Ureter (tissue), 1 donor: ENCODE results near the gene FCRL6. TPM values are rescaled to one million over a fixed set of nuclear protein-coding genes. Genes with fewer than 3 reads are reported as not detected.

Source experiments
- DNase-seq: peaks from one replicate; pipeline ENCODE4 v3.0.0-alpha.2; 2020; ENCODE audit warnings: low spot score
- total RNA-seq: library from RNA; stranded (reverse); gene quantifications from one replicate; pipeline ENCODE4 v1.2.4, GENCODE V29; 2023
- donor health status: DM: yes; HTN: yes; CAD: no.

The FCRL6 gene
- total RNA-seq, result 0.49 TPM

- no peak for DNase-seq
These were observed at the start of gene FCRL6 for GRCh38 chr1:159802111-159802510. TSS of gene FCRL6 (plus strand) at chr1:159802360. CDS start at chr1:159802425, 65 bp downstream.

- DNase-seq, result no peak
These were observed 48.8 kb upstream of the FCRL6 start for GRCh38 chr1:159753386-159753785.

DNA sequence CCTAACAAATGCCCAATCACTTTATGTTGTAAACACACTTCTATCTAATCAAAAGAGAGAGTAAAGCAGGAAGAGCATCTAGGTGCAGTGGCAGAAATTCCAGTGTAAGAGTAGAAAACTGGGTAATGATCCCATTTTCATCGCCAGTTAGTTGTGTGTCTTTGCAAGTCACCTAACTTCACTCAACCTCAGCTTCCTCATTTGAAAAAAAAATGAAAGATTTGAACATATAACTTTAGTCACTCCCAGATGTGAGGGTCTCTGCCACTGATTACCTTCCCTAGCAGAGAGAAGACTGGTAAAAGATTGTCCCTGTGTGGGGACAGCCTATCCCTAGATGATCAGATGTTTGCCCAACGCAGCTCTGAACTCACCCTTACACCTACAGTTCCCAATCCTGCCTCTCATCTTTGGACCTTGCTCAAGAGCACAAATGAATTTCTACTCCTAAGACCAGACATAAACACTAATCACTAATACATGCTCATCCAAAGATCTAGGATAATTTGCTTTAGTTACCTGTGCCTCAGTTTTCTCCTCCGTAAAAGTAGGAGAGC, 46.6 kb upstream of the FCRL6 start:
- DNase-seq, result no peak

- DNase-seq, result no peak
These were observed 45.8 kb upstream of the FCRL6 start for GRCh38 chr1:159756397-159756796.

DNA sequence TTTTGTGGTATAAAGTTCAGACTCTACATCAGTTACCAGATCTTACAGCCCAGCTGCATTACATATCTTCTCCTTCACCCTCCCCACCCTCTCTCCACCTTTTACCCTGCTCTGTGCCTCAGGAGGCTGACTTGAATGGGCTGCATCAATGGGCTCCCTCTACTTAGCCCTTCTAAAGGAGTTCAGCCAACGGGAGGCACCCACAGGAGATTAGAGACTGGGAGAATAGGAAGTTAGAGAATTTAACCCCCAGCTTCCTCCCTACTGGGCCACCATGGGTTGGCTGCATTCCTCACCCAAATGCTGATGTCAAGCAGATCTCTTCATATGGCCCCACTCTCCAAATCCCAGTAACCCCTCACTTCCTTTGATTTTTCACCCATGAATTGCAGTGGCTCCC, 38.5 kb upstream of the FCRL6 start:
- no peak for DNase-seq

GRCh38 chr1:159765806-159766205, 36.4 kb upstream of the FCRL6 start:
- DNase-seq, result no peak

DNA sequence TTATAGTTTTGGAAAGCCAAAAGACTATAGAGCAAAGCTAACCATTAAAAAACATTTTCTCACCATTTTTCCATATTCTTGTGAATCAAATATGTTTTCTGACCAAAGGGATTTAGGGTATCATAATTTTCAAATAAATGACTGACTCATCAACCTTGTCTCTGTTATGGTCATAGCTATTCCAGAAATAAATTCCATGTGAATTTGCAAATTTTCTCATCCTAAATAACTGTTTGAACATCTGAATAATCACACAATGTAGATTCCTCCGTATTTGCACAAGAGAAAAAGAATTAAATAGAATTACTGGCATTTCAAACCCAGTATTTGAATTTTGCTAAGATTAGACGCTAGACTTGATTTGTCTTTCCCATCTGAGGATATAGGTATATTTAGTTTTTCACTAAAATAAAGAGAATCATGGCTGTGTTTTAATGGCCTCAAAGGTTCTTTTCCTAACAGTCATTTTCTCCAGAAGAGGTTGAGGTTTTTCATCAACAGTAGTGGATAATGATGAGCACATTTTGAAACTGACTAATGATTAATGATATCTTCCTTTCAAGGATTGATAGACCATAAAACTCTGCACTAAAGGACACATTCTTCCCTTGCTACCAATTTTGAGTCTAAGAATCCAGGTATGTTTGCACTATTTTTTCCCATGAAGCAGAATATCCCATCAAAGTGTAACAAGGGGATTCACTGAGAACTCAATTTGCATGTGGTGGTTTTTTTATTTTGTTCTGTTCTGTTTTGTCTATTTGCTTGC, 30.8 kb upstream of the FCRL6 start:
- no peak for DNase-seq

GRCh38 chr1:159774465-159774864, 27.7 kb upstream of the FCRL6 start:
- DNase-seq, result no peak

DNA sequence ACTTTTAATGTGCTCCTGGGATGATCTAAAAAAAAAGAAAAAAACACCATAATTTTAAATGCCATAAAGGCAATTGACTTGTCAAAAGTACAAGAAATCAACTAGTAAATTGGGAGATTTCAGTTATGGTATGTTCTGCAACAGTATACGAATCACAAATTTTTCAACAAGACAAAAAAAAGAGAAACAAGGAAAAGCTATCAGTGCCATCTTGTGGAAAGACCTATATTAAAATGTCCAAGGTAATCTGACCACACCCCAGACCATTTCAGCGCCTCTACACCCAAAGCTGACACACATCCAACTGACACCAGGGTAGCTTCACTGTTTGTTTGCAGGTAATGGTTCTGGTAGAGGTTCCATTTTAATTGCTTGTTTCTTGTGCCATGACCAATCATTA, 26.4 kb upstream of the FCRL6 start:
- DNase-seq, result no peak

GRCh38 chr1:159778266-159778665, 23.9 kb upstream of the FCRL6 start:
- no peak for DNase-seq

DNA sequence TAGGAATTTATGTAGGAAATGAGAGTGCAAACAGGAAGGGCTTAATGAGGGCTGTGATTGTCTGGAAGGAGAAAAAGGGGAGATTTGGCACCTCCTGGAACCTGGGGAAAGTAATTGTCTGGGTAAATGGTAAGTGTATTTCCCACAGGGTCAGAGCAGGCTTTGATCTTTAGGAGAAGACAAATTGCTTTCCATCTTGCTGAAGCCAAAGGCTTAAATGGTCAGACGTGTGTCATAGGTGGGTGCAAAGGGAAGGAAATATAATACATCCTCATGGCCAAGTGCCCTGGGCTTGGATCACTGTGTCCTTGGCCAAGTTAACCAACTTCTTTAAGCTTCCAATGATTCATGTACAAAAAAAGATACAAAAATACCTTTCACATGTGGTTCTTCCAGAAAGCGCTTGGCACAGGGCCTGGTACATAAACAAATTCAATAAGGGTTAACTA, 22.7 kb upstream of the FCRL6 start:
- no peak for DNase-seq

DNA sequence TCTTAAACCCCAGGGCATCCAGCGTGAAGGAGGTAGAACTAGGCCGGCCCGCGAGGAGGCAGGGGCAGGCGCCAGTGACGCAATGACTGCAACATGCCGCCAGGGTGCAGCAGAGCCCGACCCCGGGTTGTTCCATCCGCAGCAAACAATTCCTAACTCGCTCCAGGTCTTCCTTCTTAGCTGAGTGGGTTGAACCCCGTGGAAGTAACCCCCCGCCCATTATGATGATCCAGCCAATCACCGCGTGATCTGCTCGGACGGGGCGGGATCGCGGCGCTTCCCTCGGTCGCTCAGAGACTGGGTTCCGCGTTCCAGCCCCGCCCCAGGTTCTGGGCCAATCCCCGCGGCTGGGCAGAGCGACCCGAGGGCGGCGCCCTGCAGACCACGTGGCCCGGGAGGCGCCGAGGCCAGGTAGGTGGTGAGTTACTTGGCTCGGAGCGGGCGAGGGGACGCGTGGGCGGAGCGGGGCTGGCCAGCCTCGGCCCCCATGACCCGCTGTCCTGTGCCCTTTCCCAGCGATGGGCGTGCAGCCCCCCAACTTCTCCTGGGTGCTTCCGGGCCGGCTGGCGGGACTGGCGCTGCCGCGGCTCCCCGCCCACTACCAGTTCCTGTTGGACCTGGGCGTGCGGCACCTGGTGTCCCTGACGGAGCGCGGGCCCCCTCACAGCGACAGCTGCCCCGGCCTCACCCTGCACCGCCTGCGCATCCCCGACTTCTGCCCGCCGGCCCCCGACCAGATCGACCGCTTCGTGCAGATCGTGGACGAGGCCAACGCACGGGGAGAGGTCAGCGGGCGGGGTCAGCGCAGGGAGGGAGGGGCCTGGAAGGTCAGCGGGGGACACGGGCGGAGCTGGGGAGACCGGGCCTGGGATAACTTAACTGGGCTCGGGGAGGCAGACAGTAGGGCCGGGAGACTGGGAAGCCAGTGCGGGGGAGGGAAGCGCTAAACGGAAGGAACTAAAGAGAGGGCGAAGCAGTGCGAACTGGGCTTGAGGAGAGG, 21.3 kb upstream of the FCRL6 start, which contains the start of gene DUSP23:
Gene DUSP23, plus strand, starts transcription at position 380 of the 1,000 bp plus-strand sequence. Its CDS starts 139 bp downstream, at position 519.
- DNase-seq, result peak; percentile 99

DNA sequence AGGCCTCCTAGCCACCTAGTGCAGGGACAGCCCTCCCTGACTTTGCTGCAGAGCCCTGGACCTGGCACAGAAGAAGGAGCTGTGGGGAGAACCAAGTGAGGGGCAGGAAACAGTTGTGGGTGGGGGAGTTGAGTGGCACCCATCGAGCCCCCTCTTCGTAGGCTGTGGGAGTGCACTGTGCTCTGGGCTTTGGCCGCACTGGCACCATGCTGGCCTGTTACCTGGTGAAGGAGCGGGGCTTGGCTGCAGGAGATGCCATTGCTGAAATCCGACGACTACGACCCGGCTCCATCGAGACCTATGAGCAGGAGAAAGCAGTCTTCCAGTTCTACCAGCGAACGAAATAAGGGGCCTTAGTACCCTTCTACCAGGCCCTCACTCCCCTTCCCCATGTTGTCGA, 20.2 kb upstream of the FCRL6 start:
- DNase-seq, result no peak

DNA sequence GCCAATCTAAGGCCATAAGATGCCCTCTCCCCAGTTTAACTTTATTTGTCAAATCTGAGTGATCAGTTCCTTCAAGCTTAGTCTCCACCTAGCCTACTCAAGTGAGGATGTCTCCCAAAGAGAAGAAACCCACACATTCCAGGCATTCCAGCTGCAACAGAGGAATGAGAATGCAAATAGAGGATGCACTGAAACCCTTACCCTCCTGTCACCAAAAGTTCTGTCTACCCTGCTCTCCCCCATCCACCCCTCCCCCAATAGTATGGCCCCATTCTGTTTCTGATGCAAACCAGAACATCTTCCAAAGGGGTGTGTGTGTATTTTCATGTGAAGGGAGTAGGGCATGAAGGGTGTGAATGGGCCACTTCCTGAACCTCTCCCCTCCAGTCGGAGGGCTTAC, 18.4 kb upstream of the FCRL6 start:
- DNase-seq, result no peak

DNA sequence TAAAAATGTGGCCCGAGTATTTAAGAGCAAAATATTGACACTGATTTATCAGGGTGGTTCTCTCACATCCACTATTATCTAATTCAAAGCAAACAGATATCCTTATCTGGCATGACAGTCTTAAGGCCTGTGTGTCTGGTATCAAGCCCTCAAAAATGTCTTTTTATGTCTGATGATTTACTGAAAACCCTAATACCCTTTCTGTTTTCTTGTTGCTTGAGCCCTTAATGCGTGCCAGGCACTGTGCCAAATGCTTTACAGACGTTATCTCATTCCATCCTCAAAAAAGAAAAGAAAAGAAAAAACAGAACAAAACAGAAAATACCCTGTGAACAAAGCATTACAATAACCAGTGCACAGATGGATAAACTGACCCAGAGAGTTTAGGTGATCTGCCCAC, 15.7 kb upstream of the FCRL6 start:
- DNase-seq, result no peak

DNA sequence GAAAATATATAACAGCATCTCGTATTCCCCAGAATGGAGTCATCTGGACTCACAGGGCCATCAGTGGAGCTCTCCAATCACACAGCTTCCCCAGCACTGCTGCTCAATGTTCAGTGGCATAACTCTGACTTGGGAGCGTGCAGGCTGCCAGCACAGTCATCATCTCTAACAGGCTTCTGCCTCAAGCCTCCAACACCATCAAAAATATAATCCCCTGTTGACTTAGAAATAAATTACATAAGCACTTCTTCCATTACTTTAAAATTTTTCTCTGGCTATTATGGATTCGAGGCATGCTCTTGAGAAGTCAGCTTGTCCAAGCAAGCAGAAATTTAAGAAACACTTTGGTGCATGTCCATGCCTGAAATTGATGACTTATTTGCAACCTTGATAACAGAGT, 15.2 kb upstream of the FCRL6 start:
- no peak for DNase-seq

GRCh38 chr1:159790237-159790917, 11.8 kb upstream of the FCRL6 start:
- no peak for DNase-seq

- no peak for DNase-seq
These were observed 11.1 kb upstream of the FCRL6 start for GRCh38 chr1:159791031-159791430.

- no peak for DNase-seq
These were observed 10.7 kb upstream of the FCRL6 start for GRCh38 chr1:159791461-159791860.

GRCh38 chr1:159795534-159795933, 6.6 kb upstream of the FCRL6 start:
- no peak for DNase-seq

DNA sequence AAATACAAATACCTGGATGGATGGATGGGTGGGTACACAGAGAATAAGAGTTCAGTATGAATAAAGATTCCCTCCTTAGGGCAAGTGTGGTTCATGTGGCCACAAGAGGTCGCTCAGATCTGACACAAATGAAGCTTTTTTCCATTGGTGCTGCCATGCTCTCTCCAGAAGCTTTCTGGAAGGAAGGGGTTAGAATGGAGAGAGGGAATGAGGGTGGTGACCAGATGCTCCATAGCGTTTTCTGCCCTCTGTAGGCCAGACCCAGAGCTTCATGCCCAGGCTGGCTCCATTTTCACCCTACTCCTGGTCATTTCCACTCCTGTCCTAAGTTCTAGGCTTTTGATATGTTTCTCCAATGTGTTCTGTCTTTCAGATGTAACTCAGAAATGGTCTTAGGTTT, 3.3 kb upstream of the FCRL6 start:
- DNase-seq, result no peak
